ENCODE results near the gene GPR15LG. TPM values are rescaled to one million over a fixed set of nuclear protein-coding genes. Genes with fewer than 3 reads are reported as not detected.

The GPR15LG gene
- total and polyA plus RNA-seq, 2 experiments from 2014 or later: not detected

- in situ Hi-C loops (cut with MboI): no loop called here
- Histone ChIP-seq H3F3A (ENCODE audit: insufficient read depth) (no peaks in the 10 kb centered on the region), H3K79me2 (ENCODE audit: insufficient read depth) (no peaks in the 10 kb centered on the region), H3K27ac (no peak overlapping the region), H3K4me1 (ENCODE audit: insufficient read depth) (no peaks in the 10 kb centered on the region), H3K4me3 (no peak overlapping the region), H3K9me3 (ENCODE audit: low read depth) (no peaks in the 10 kb centered on the region), H4K20me1 (ENCODE audit: insufficient read depth) (no peaks in the 10 kb centered on the region), H3K9ac (no peak overlapping the region), H3K36me3 (ENCODE audit: low read depth) (no peaks in the 10 kb centered on the region), H3K9me2 (ENCODE audit: insufficient read depth) (no peaks in the 10 kb centered on the region), H2AFZ (no peak overlapping the region), H3K27me3 (replicated peaks; ENCODE audit: insufficient read depth) (no peaks in the 10 kb centered on the region; the same call in 1 of the 2 replicates), H3K4me2 (ENCODE audit: unreplicated experiment) (no peak overlapping the region)
- 65 to 73% methylated on average over 5 of the region's 5 CpGs for WGBS, 2 experiments (ENCODE audit: low coverage in 1 of 2, low lambda C conversion rate in 2 of 2, missing lambda C conversion rate in 2 of 2)
- TF ChIP-seq EZH2phosphoT487 (IDR thresholded peaks at IDR 0.05; ENCODE audit: insufficient read depth, low read depth): no peak
- no peak for TF ChIP-seq EZH2 (IDR thresholded peaks at IDR 0.05; ENCODE audit: insufficient read depth, poor library complexity, severe bottlenecking)
- no peak for DNase-seq
Measured at GRCh38 chr10:84181631-84182030, 8.0 kb downstream of the GPR15LG start.

- in situ Hi-C loops (cut with MboI): no loop called here
- Histone ChIP-seq H3K36me3 (ENCODE audit: low read depth) (no peaks in the 10 kb centered on the region), H2AFZ (no peak overlapping the region), H3K4me1 (ENCODE audit: insufficient read depth) (no peaks in the 10 kb centered on the region), H3K27ac (no peak overlapping the region), H3K9me2 (ENCODE audit: insufficient read depth) (no peaks in the 10 kb centered on the region), H3K9ac (no peak overlapping the region), H3K4me2 (ENCODE audit: unreplicated experiment) (no peak overlapping the region), H3K79me2 (ENCODE audit: insufficient read depth) (no peaks in the 10 kb centered on the region), H3K27me3 (replicated peaks; ENCODE audit: insufficient read depth) (peaks cover 5% of the 10 kb centered on the region; the same call in 1 of the 2 replicates), H3F3A (ENCODE audit: insufficient read depth) (no peaks in the 10 kb centered on the region), H4K20me1 (ENCODE audit: insufficient read depth) (no peaks in the 10 kb centered on the region), H3K9me3 (ENCODE audit: low read depth) (no peaks in the 10 kb centered on the region), H3K4me3 (no peak overlapping the region)
- TF ChIP-seq EZH2phosphoT487 (IDR thresholded peaks at IDR 0.05; ENCODE audit: insufficient read depth, low read depth) (no peak), EZH2 (IDR thresholded peaks at IDR 0.05; ENCODE audit: insufficient read depth, poor library complexity, severe bottlenecking) (no peak)
- 22% methylated on average over 4 of the region's 4 CpGs for WGBS, 2 experiments (ENCODE audit: low coverage in 1 of 2, low lambda C conversion rate in 2 of 2, missing lambda C conversion rate in 2 of 2)
- no peak for DNase-seq
Measured at GRCh38 chr10:84184517-84184916, 10.9 kb downstream of the GPR15LG start.

GRCh38 chr10:84185526-84186175 lies 12.1 kb downstream of the GPR15LG start:
- H3K27me3 ChIP-seq (replicated peaks; ENCODE audit: insufficient read depth): peaks cover 5% of the 10 kb centered on the region; the same call in 1 of the 2 replicates
- no peaks in the 10 kb centered on the region for H3F3A ChIP-seq (ENCODE audit: insufficient read depth)
- H2AFZ ChIP-seq: no peak overlapping the region
- H4K20me1 ChIP-seq (ENCODE audit: insufficient read depth): no peaks in the 10 kb centered on the region
- H3K27ac ChIP-seq: no peak overlapping the region
- H3K4me2 ChIP-seq (ENCODE audit: unreplicated experiment): no peak overlapping the region
- H3K9me2 ChIP-seq (ENCODE audit: insufficient read depth): no peaks in the 10 kb centered on the region
- WGBS, 2 experiments (ENCODE audit: low coverage in 1 of 2, low lambda C conversion rate in 2 of 2, missing lambda C conversion rate in 2 of 2): 41 to 43% methylated on average over 11 of the region's 11 CpGs
- TF ChIP-seq EZH2 (IDR thresholded peaks at IDR 0.05; ENCODE audit: insufficient read depth, poor library complexity, severe bottlenecking) (no peak), EZH2phosphoT487 (IDR thresholded peaks at IDR 0.05; ENCODE audit: insufficient read depth, low read depth) (no peak)
- no peaks in the 10 kb centered on the region for H3K79me2 ChIP-seq (ENCODE audit: insufficient read depth)
- DNase-seq: no peak
- no peaks in the 10 kb centered on the region for H3K36me3 ChIP-seq (ENCODE audit: low read depth)
- H3K4me3 ChIP-seq: no peak overlapping the region
- H3K9me3 ChIP-seq (ENCODE audit: low read depth): no peaks in the 10 kb centered on the region
- H3K9ac ChIP-seq: no peak overlapping the region
- in situ Hi-C loops (cut with MboI): no loop called here
- H3K4me1 ChIP-seq (ENCODE audit: insufficient read depth): no peaks in the 10 kb centered on the region

- Histone ChIP-seq H3K27me3 (replicated peaks; ENCODE audit: insufficient read depth) (peaks cover 25% of the 10 kb centered on the region), H3K36me3 (ENCODE audit: low read depth) (no peaks in the 10 kb centered on the region), H3K9me3 (ENCODE audit: low read depth) (no peaks in the 10 kb centered on the region), H3K9ac (no peak overlapping the region), H3K4me3 (no peak overlapping the region), H3K9me2 (ENCODE audit: insufficient read depth) (no peaks in the 10 kb centered on the region), H2AFZ (no peak overlapping the region), H3K27ac (no peak overlapping the region), H3K79me2 (ENCODE audit: insufficient read depth) (no peaks in the 10 kb centered on the region), H3K4me1 (ENCODE audit: insufficient read depth) (no peaks in the 10 kb centered on the region), H3K4me2 (ENCODE audit: unreplicated experiment) (no peak overlapping the region), H4K20me1 (ENCODE audit: insufficient read depth) (no peaks in the 10 kb centered on the region), H3F3A (ENCODE audit: insufficient read depth) (no peaks in the 10 kb centered on the region)
- TF ChIP-seq EZH2phosphoT487 (IDR thresholded peaks at IDR 0.05; ENCODE audit: insufficient read depth, low read depth) (no peak), EZH2 (IDR thresholded peaks at IDR 0.05; ENCODE audit: insufficient read depth, poor library complexity, severe bottlenecking) (no peak)
- 36 to 43% methylated on average over 3 of the region's 3 CpGs for WGBS, 2 experiments (ENCODE audit: low coverage in 1 of 2, low lambda C conversion rate in 2 of 2, missing lambda C conversion rate in 2 of 2)
- DNase-seq: no peak
- in situ Hi-C loops (cut with MboI): no loop called here
Measured at GRCh38 chr10:84188815-84189214, 15.2 kb downstream of the GPR15LG start.
